Smooth muscle cell (in vitro differentiated cells): ENCODE results near the gene TSFM. TPM values are rescaled to one million over a fixed set of nuclear protein-coding genes. Genes with fewer than 3 reads are reported as not detected.

Experiments used
- DNase-seq: peaks from one replicate; lab custom pipeline; 2025; ENCODE audit not compliant: unreplicated experiment; lab: John Stamatoyannopoulos, UW
- H2AFZ ChIP-seq: fragments of 200-600 bp; sonication (generic); 2 replicates; pipeline ENCODE4 v1.6.0; 2016; ENCODE audit warnings: antibody characterized with exemption, low read depth, mild to moderate bottlenecking
- H3F3A ChIP-seq: fragments of 200-600 bp; sonication (generic); 2 replicates; pipeline ENCODE4 v1.6.0; 2017; ENCODE audit warnings: antibody characterized with exemption, low read depth
- H3K27ac ChIP-seq: fragments of 200-600 bp; sonication (generic); 2 replicates; pipeline ENCODE4 v1.5.1; 2016; ENCODE audit warnings: low read depth, mild to moderate bottlenecking
- H3K27me3 ChIP-seq: fragments of 200-600 bp; sonication (generic); 2 replicates; pipeline ENCODE4 v1.6.1; 2016; ENCODE audit warnings: low read depth, mild to moderate bottlenecking
- H3K36me3 ChIP-seq: fragments of 200-600 bp; sonication (generic); 2 replicates; pipeline ENCODE4 v1.5.1; 2016; ENCODE audit warnings: low read depth
- H3K4me1 ChIP-seq: fragments of 200-600 bp; sonication (generic); 2 replicates; pipeline ENCODE4 v1.5.1; 2016; ENCODE audit warnings: low read depth
- H3K4me2 ChIP-seq: fragments of 200-600 bp; sonication (generic); 2 replicates; pipeline ENCODE4 v1.6.0; 2016; ENCODE audit warnings: mild to moderate bottlenecking
- H3K4me3 ChIP-seq: fragments of 200-600 bp; sonication (generic); 2 replicates; pipeline ENCODE4 v1.5.1; 2016; ENCODE audit warnings: mild to moderate bottlenecking
- H3K79me2 ChIP-seq: fragments of 200-600 bp; sonication (generic); 2 replicates; pipeline ENCODE4 v1.6.0; 2016; ENCODE audit warnings: low read depth, mild to moderate bottlenecking
- H3K9ac ChIP-seq: fragments of 200-600 bp; sonication (generic); 2 replicates; pipeline ENCODE4 v1.6.0; 2016; ENCODE audit warnings: low read depth
- H3K9me3 ChIP-seq: fragments of 200-600 bp; sonication (generic); replicated peaks from 2 replicates; pipeline ENCODE4 v1.5.1; 2016; ENCODE audit warnings: low read depth
- H4K20me1 ChIP-seq: fragments of 200-600 bp; sonication (generic); 2 replicates; pipeline ENCODE4 v1.6.0; 2016; ENCODE audit warnings: low read depth
- WGBS: methylation state at CpG from one replicate; pipeline ENCODE4 v1.1.7; 2016; ENCODE audit warnings: low lambda C conversion rate; 5-methylcytosine and 5-hydroxymethylcytosine counted together
- polyA plus RNA-seq: library from polyadenylated mRNA; unstranded; fragments of >200 nt; fragmentation: Nextera tagmentation; extraction: Ambion mirVana; gene quantifications from 2 replicates; pipeline ENCODE4 v1.2.1, GENCODE V29; 2016
- total RNA-seq: library from RNA; depleted of rRNA; stranded (reverse); fragments of >200 nt; gene quantifications from 2 replicates; pipeline ENCODE4 v1.2.3, GENCODE V29; 2014
- TF ChIP-seq, protein P1 (sequence below): fragments of 200-600 bp; sonication (generic); IDR thresholded peaks from 2 replicates; pipeline ENCODE4 v1.5.1; 2017; ENCODE audit warnings: borderline replicate concordance, mild to moderate bottlenecking, antibody characterized with exemption; ENCODE audit not compliant: insufficient read depth, poor library complexity, severe bottlenecking

Gene TSFM
- total and polyA plus RNA-seq, 2 experiments from 2014 or later = 16.8 to 24.0 TPM

- WGBS = 88% methylated on average over 4 of the region's 4 CpGs
- peak overlapping the region; percentile 98 for H3K4me2 ChIP-seq
- no peak overlapping the region for H3K9ac ChIP-seq
- peak overlapping the region; percentile 100 for H3K27ac ChIP-seq
- H3F3A ChIP-seq = peaks cover 27% of the 10 kb centered on the region
- DNase-seq = no peak
- H3K4me1 ChIP-seq = peaks cover 66% of the 10 kb centered on the region
- TF ChIP-seq, protein P1, sequence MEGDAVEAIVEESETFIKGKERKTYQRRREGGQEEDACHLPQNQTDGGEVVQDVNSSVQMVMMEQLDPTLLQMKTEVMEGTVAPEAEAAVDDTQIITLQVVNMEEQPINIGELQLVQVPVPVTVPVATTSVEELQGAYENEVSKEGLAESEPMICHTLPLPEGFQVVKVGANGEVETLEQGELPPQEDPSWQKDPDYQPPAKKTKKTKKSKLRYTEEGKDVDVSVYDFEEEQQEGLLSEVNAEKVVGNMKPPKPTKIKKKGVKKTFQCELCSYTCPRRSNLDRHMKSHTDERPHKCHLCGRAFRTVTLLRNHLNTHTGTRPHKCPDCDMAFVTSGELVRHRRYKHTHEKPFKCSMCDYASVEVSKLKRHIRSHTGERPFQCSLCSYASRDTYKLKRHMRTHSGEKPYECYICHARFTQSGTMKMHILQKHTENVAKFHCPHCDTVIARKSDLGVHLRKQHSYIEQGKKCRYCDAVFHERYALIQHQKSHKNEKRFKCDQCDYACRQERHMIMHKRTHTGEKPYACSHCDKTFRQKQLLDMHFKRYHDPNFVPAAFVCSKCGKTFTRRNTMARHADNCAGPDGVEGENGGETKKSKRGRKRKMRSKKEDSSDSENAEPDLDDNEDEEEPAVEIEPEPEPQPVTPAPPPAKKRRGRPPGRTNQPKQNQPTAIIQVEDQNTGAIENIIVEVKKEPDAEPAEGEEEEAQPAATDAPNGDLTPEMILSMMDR = no peak
- peaks cover 91% of the 10 kb centered on the region for H4K20me1 ChIP-seq
- H3K79me2 ChIP-seq = peaks cover 99% of the 10 kb centered on the region
- no peak overlapping the region for H2AFZ ChIP-seq
- no peaks in the 10 kb centered on the region for H3K27me3 ChIP-seq
- H3K9me3 ChIP-seq = no peaks in the 10 kb centered on the region
- H3K4me3 ChIP-seq = no peak overlapping the region
- no peaks in the 10 kb centered on the region for H3K36me3 ChIP-seq
These were observed 58.9 kb downstream of the TSFM start for GRCh38 chr12:57841445-57841844.

DNA sequence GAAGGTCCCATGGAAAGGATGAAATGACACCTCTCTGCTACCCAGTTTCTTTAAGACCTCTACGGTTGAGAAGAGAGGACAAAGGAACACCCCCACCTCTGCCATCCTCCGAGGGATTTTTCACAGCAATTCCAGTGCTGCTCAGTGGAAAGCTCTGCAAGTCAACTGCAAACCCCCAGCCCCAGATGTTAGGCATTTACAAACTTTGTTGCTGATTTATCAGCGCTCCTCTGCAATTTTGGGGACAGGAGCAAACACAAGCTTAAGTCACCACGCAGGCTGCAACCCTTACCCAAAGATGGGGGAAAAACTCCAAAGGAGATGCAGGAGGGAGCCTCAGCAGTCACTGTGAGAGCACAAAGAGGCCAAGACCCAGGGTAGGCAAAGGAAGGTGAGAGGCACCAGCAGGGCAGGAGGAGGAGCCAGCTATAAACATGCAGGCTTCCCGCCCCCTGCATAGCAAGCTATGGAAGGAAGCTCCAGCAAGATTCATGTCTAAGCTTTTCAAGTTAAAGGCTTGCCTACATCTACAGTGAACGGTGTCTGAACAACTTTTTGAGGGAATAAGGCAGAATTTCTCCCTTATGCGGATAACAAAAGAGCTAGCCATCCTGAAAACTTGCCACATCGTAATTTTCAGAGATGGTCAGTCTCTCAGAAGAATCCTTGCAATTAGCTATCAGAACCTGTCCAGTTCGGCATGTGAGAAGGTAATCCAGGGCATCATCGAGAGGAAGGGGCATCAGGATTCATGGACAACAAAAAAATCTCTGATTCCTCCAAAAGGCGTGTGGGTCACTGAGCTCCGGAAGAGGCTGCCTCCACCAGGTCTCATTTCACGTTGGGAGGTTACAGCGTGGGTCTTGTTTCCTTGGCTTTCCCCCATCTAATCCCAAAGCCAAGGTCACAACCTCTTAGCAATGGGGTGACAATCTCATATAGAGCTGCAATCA lies 60.0 kb downstream of the TSFM start:
- peaks cover 79% of the 10 kb centered on the region for H4K20me1 ChIP-seq
- H3K79me2 ChIP-seq = peaks cover 87% of the 10 kb centered on the region
- H3K4me2 ChIP-seq = peak overlapping the region; percentile 98
- peak overlapping the region; percentile 100 for H3K27ac ChIP-seq
- peak overlapping the region; percentile 99 for H3K4me3 ChIP-seq
- no peak overlapping the region for H2AFZ ChIP-seq
- DNase-seq = no peak
- H3K27me3 ChIP-seq = no peaks in the 10 kb centered on the region
- TF ChIP-seq, protein P1 = no peak
- no peak overlapping the region for H3K9ac ChIP-seq
- H3K36me3 ChIP-seq = no peaks in the 10 kb centered on the region
- no peaks in the 10 kb centered on the region for H3K9me3 ChIP-seq
- peaks cover 55% of the 10 kb centered on the region for H3K4me1 ChIP-seq
- H3F3A ChIP-seq = peaks cover 26% of the 10 kb centered on the region
- WGBS = 51% methylated on average over 14 of the region's 14 CpGs

DNA sequence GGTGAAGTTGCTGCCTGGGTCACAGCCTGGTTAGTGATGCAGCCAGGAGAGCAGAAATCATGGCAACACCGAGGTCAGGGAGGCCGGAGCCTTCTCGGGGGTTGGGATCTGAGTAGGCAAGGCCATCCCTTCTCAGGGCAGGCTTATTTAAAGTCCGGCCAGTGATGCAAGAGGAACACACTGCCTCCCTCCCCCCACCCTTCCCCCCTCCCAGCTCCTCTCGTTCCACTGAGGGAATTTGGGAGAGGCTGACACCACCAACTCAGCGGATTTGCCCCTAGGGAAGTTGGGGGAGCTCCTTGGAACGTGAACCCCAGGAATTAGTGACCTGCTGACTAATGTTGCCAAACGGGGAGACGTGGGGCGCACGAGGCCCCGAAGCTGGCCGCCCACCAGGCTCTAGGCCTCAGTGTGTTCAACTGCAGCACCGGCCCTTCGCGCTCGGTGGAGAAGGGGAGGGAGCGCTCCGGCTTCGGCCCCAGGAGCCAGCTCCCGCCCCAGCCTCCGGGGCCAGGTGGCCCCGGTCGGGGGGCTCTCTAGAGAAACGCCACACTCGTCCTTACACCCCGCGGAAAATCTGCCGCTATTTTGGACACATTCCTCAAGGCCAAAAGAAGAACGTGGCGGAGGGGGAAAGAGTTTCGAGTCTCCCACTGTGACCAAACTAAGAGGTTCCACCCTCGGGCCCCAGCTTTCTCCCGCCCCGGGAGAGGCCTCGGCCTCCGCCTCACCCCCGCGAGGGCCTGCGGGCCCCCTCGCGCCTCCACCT lies 62.3 kb downstream of the TSFM start:
- peaks cover 57% of the 10 kb centered on the region for H4K20me1 ChIP-seq
- peaks cover 65% of the 10 kb centered on the region for H3K79me2 ChIP-seq
- peak overlapping the region; percentile 98 for H3K9ac ChIP-seq
- H2AFZ ChIP-seq = no peak overlapping the region
- DNase-seq = no peak
- no peaks in the 10 kb centered on the region for H3K9me3 ChIP-seq
- H3K27me3 ChIP-seq = no peaks in the 10 kb centered on the region
- peak overlapping the region; percentile 100 for H3K27ac ChIP-seq
- H3F3A ChIP-seq = peaks cover 11% of the 10 kb centered on the region
- H3K4me1 ChIP-seq = peaks cover 40% of the 10 kb centered on the region
- TF ChIP-seq, protein P1 = no peak
- H3K36me3 ChIP-seq = no peaks in the 10 kb centered on the region
- peak overlapping the region; percentile 99 for H3K4me3 ChIP-seq
- H3K4me2 ChIP-seq = peak overlapping the region; percentile 98
- WGBS = 2% methylated on average over 36 of the region's 42 CpGs
